DND-41 (cell line): Measurements from ENCODE around the gene SLC30A2.
"Not testable (repeated sequence)": the region's sequence is repeated elsewhere in the genome, so short reads cannot be mapped to it uniquely, and the experiment has no call there.

Source experiments
- ATAC-seq: fragments of 200-7000 bp; cut with Tn5 transposase; 3 replicates; pipeline ENCODE4 v1.9.1; 2021; ENCODE audit warnings: low read depth; ENCODE audit not compliant: insufficient read depth
- DNase-seq: peaks from one replicate; pipeline ENCODE4 v3.0.0-alpha.2; 2020
- H2AFZ ChIP-seq: 2 replicates; pipeline ENCODE4 v1.6.0; 2012; ENCODE audit warnings: low read depth, low read length
- H3K27ac ChIP-seq: 2 replicates; pipeline ENCODE4 v1.5.1; 2012; ENCODE audit warnings: low read length, inconsistent platforms
- H3K27me3 ChIP-seq: fragments of 200-600 bp; sonication (generic); 2 replicates; pipeline ENCODE4 v1.6.0; 2012; ENCODE audit warnings: low read length, mild to moderate bottlenecking, inconsistent platforms; ENCODE audit not compliant: insufficient read depth, poor library complexity
- H3K36me3 ChIP-seq: 2 replicates; pipeline ENCODE4 v1.5.1; 2012; ENCODE audit warnings: low read length, inconsistent platforms; ENCODE audit not compliant: insufficient read depth
- H3K4me1 ChIP-seq: 2 replicates; pipeline ENCODE4 v1.5.1; 2012; ENCODE audit warnings: mild to moderate bottlenecking, low read length; ENCODE audit not compliant: insufficient read depth
- H3K4me2 ChIP-seq: 2 replicates; pipeline ENCODE4 v1.6.0; 2012; ENCODE audit warnings: mild to moderate bottlenecking, moderate library complexity, low read length, inconsistent platforms; ENCODE audit not compliant: insufficient read depth
- H3K4me3 ChIP-seq, 2 experiments: fragments of 200-600 bp in 1 of 2; shearing (Covaris generic) in 1 of 2; 2 replicates each; pipeline ENCODE4 v1.5.1; 2012 to 2016; ENCODE audit warnings: inconsistent platforms in 2 of 2, low read length in 2 of 2, mild to moderate bottlenecking in 2 of 2, low read depth in 1 of 2, moderate library complexity in 1 of 2
- H3K79me2 ChIP-seq: 2 replicates; pipeline ENCODE4 v1.6.0; 2012; ENCODE audit warnings: low read length, inconsistent platforms; ENCODE audit not compliant: insufficient read depth
- H3K9ac ChIP-seq: 2 replicates; pipeline ENCODE4 v1.6.0; 2012; ENCODE audit warnings: low read depth, mild to moderate bottlenecking, inconsistent platforms, low read length, moderate library complexity
- H3K9me3 ChIP-seq: 2 replicates; pipeline ENCODE4 v1.5.1; 2012; ENCODE audit warnings: low read length, moderate library complexity, mild to moderate bottlenecking, inconsistent platforms; ENCODE audit not compliant: insufficient read depth, severe bottlenecking
- H4K20me1 ChIP-seq: 2 replicates; pipeline ENCODE4 v1.6.0; 2012; ENCODE audit warnings: low read length; ENCODE audit not compliant: insufficient read depth
- CTCF ChIP-seq: IDR thresholded peaks from 2 replicates; pipeline ENCODE4 v1.5.1; 2012; ENCODE audit warnings: borderline replicate concordance, low read length, moderate library complexity, mild to moderate bottlenecking; ENCODE audit not compliant: poor library complexity, severe bottlenecking; ENCODE audit errors: extremely low read depth
- EZH2 ChIP-seq: IDR thresholded peaks from 3 replicates; pipeline ENCODE4 v1.6.1; 2012; ENCODE audit warnings: borderline replicate concordance, low read depth, mild to moderate bottlenecking, moderate library complexity, low read length, inconsistent platforms; ENCODE audit not compliant: severe bottlenecking

SLC30A2 gene

GRCh38 chr1:26045722-26046245 lies at the start of gene SLC30A2:
SLC30A2 (minus strand) TSS chr1:26046118; CDS start chr1:26045896, 222 bp downstream.
- Histone ChIP-seq H3K9ac (no peak within 1 kb of the TSS), H3K36me3 (no peaks in the 10 kb centered on the region), H2AFZ (no peak within 1 kb of the TSS), H3K4me3 (no peak within 1 kb of the TSS), H3K9me3 (no peaks in the 10 kb centered on the region), H4K20me1 (no peaks in the 10 kb centered on the region), H3K27me3 (peaks cover 16% of the 10 kb centered on the region), H3K79me2 (no peaks in the 10 kb centered on the region), H3K27ac (no peak within 1 kb of the TSS), H3K4me2 (no peak within 1 kb of the TSS), H3K4me1 (no peaks in the 10 kb centered on the region)
- TF ChIP-seq EZH2 (no peak), CTCF (no peak)
- DNase-seq (no peak), ATAC-seq (no peak)

GRCh38 chr1:26094677-26095383 lies 48.9 kb upstream of the SLC30A2 start:
- Histone ChIP-seq H3K27me3 (peaks cover 24% of the 10 kb centered on the region), H3K79me2 (no peaks in the 10 kb centered on the region), H3K9ac (no peak overlapping the region), H3K4me3 (no peak overlapping the region), H3K9me3 (no peaks in the 10 kb centered on the region), H4K20me1 (no peaks in the 10 kb centered on the region), H3K4me2 (no peak overlapping the region), H3K27ac (no peak overlapping the region), H3K36me3 (no peaks in the 10 kb centered on the region), H2AFZ (no peak overlapping the region), H3K4me1 (no peaks in the 10 kb centered on the region)
- DNase-seq (no peak), ATAC-seq (no peak)
- no peak for TF ChIP-seq EZH2
- TF ChIP-seq CTCF: no peak

GRCh38 chr1:26094076-26094669 lies 48.3 kb upstream of the SLC30A2 start:
- no peak overlapping the region for H2AFZ ChIP-seq
- H3K79me2 ChIP-seq: no peaks in the 10 kb centered on the region
- H3K4me3 ChIP-seq: no peak overlapping the region
- no peak overlapping the region for H3K4me2 ChIP-seq
- H3K9ac ChIP-seq: no peak overlapping the region
- H3K36me3 ChIP-seq: no peaks in the 10 kb centered on the region
- H3K9me3 ChIP-seq: no peaks in the 10 kb centered on the region
- ATAC-seq (no peak), DNase-seq (no peak)
- TF ChIP-seq CTCF: no peak
- no peak for TF ChIP-seq EZH2
- no peak overlapping the region for H3K27ac ChIP-seq
- no peaks in the 10 kb centered on the region for H3K4me1 ChIP-seq
- no peaks in the 10 kb centered on the region for H4K20me1 ChIP-seq
- peaks cover 24% of the 10 kb centered on the region for H3K27me3 ChIP-seq

- not testable (repeated sequence) for H3K9ac ChIP-seq, H3K4me1 ChIP-seq, H3K79me2 ChIP-seq, H3K36me3 ChIP-seq, H3K4me3 ChIP-seq, H3K4me2 ChIP-seq, H3K27ac ChIP-seq, DNase-seq, ATAC-seq, H4K20me1 ChIP-seq, H2AFZ ChIP-seq, H3K9me3 ChIP-seq
- peaks cover 24% of the 10 kb centered on the region for H3K27me3 ChIP-seq
These were observed 47.7 kb upstream of the SLC30A2 start for GRCh38 chr1:26093569-26093968.
